MM.1S (cell line): ENCODE data around the gene FAM114A2.

ENCODE experiments used
- DNase-seq: peaks from one replicate; pipeline ENCODE4 v3.0.0-alpha.2; 2015
- H2AFZ ChIP-seq: fragments of 300-600 bp; sonication (generic); 2 replicates; pipeline ENCODE4 v1.6.0; 2016; ENCODE audit warnings: antibody characterized with exemption, low read length
- H3F3A ChIP-seq: fragments of 300-600 bp; sonication (generic); 2 replicates; pipeline ENCODE4 v1.6.1; 2016; ENCODE audit warnings: mild to moderate bottlenecking, antibody characterized with exemption, low read length, moderate library complexity, mixed read lengths; ENCODE audit not compliant: insufficient read depth
- H3K27ac ChIP-seq: fragments of 300-600 bp; sonication (generic); 2 replicates; pipeline ENCODE4 v1.5.1; 2016; ENCODE audit warnings: mild to moderate bottlenecking, low read length
- H3K27me3 ChIP-seq: fragments of 300-600 bp; sonication (generic); replicated peaks from 2 replicates; pipeline ENCODE4 v1.6.0; 2016; ENCODE audit warnings: low read length; ENCODE audit not compliant: insufficient read depth
- H3K36me3 ChIP-seq: fragments of 300-600 bp; sonication (generic); replicated peaks from 2 replicates; pipeline ENCODE4 v1.6.1; 2016; ENCODE audit warnings: mild to moderate bottlenecking, low read length, mixed read lengths; ENCODE audit not compliant: insufficient read depth
- H3K4me1 ChIP-seq: fragments of 300-600 bp; sonication (generic); 2 replicates; pipeline ENCODE4 v1.6.1; 2016; ENCODE audit warnings: low read length, mixed read lengths
- H3K4me2 ChIP-seq: fragments of 300-600 bp; sonication (generic); 2 replicates; pipeline ENCODE4 v1.6.0; 2016; ENCODE audit warnings: low read depth, low read length
- H3K4me3 ChIP-seq: fragments of 300-600 bp; sonication (generic); 2 replicates; pipeline ENCODE4 v1.5.1; 2016; ENCODE audit warnings: low read length, mixed read lengths
- H3K79me2 ChIP-seq: fragments of 300-600 bp; sonication (generic); 2 replicates; pipeline ENCODE4 v1.6.1; 2016; ENCODE audit warnings: mixed run types, low read length, mixed read lengths
- H3K9ac ChIP-seq: fragments of 300-600 bp; sonication (generic); 2 replicates; pipeline ENCODE4 v1.6.1; 2016; ENCODE audit warnings: low read length, mixed read lengths
- H3K9me2 ChIP-seq: fragments of 300-600 bp; sonication (generic); replicated peaks from 2 replicates; pipeline ENCODE4 v1.6.1; 2016; ENCODE audit warnings: mild to moderate bottlenecking, low read length, mixed read lengths; ENCODE audit not compliant: insufficient read depth
- H3K9me3 ChIP-seq: fragments of 300-600 bp; sonication (generic); replicated peaks from 2 replicates; pipeline ENCODE4 v1.6.1; 2016; ENCODE audit warnings: mild to moderate bottlenecking, low read length, mixed read lengths; ENCODE audit not compliant: insufficient read depth
- H4K20me1 ChIP-seq: fragments of 300-600 bp; sonication (generic); 2 replicates; pipeline ENCODE4 v1.6.1; 2016; ENCODE audit warnings: mild to moderate bottlenecking, low read length, moderate library complexity, mixed read lengths; ENCODE audit not compliant: insufficient read depth
- EZH2 ChIP-seq: fragments of 300-600 bp; sonication (generic); optimal IDR thresholded peaks from 2 replicates; pipeline ENCODE3; 2017; ENCODE audit warnings: low read depth, mild to moderate bottlenecking, antibody characterized with exemption, low read length, mixed read lengths
- EZH2phosphoT487 ChIP-seq: fragments of 300-600 bp; sonication (generic); IDR thresholded peaks from 2 replicates; pipeline ENCODE4 v1.6.1; 2018; ENCODE audit warnings: antibody characterized with exemption, low read length
- TF ChIP-seq, protein P1 (sequence below): fragments of 300-600 bp; sonication (generic); IDR thresholded peaks from 2 replicates; pipeline ENCODE4 v1.5.1; 2016; ENCODE audit warnings: antibody characterized with exemption, low read length, mixed read lengths

The FAM114A2 gene

DNA sequence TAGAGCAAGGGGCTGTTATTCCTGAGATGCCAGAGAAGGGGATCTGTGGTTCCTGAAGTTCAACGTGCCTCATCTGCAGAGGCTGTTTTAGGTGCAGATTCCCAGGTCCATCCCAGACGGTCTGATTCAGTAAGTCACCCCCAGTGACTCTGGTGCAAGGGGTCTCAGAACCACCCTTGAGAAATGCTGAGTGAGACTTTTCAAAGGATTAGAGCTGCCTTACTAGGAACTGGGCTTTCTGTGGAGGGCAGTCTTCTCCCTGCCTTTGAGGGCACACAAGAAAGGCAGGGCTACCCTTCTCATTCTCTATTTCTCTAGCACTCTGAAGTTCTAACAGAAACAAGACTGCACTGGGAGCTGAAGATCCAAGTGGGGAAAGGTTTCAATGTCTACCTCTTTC is 66.5 kb downstream of the FAM114A2 start:
- no peak overlapping the region for H3K9ac ChIP-seq
- no peak overlapping the region for H2AFZ ChIP-seq
- no peaks in the 10 kb centered on the region for H3K9me2 ChIP-seq
- H3F3A ChIP-seq = no peaks in the 10 kb centered on the region
- TF ChIP-seq EZH2 = no peak
- TF ChIP-seq EZH2phosphoT487 = no peak
- TF ChIP-seq, protein P1, sequence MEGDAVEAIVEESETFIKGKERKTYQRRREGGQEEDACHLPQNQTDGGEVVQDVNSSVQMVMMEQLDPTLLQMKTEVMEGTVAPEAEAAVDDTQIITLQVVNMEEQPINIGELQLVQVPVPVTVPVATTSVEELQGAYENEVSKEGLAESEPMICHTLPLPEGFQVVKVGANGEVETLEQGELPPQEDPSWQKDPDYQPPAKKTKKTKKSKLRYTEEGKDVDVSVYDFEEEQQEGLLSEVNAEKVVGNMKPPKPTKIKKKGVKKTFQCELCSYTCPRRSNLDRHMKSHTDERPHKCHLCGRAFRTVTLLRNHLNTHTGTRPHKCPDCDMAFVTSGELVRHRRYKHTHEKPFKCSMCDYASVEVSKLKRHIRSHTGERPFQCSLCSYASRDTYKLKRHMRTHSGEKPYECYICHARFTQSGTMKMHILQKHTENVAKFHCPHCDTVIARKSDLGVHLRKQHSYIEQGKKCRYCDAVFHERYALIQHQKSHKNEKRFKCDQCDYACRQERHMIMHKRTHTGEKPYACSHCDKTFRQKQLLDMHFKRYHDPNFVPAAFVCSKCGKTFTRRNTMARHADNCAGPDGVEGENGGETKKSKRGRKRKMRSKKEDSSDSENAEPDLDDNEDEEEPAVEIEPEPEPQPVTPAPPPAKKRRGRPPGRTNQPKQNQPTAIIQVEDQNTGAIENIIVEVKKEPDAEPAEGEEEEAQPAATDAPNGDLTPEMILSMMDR = no peak
- H3K27me3 ChIP-seq = no peaks in the 10 kb centered on the region
- DNase-seq = no peak
- no peaks in the 10 kb centered on the region for H4K20me1 ChIP-seq
- no peaks in the 10 kb centered on the region for H3K36me3 ChIP-seq
- H3K79me2 ChIP-seq = no peaks in the 10 kb centered on the region
- no peak overlapping the region for H3K4me2 ChIP-seq
- no peak overlapping the region for H3K4me3 ChIP-seq
- H3K4me1 ChIP-seq = no peaks in the 10 kb centered on the region
- no peaks in the 10 kb centered on the region for H3K9me3 ChIP-seq
- H3K27ac ChIP-seq = no peak overlapping the region

DNA sequence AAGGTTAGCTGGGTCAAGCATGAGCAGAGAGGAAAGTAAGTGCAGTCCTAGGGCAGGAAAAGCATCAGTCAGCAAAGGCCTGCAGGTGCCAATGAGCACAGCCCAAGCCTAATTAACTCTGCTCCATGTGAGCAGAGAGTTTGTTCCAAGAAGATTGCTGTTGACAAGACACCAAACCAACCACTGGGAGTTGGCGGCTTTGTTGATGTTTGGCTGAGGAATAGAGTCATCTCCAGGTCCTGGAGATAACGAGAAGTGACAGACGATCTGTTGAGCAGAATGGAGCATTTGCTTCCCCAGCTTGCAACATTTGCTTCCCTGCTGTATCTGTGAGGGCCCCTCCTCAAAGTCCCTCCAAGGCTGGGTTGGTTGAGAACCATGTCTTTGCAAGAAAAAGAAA is 68.2 kb downstream of the FAM114A2 start:
- Histone ChIP-seq H4K20me1 (no peaks in the 10 kb centered on the region), H3K36me3 (no peaks in the 10 kb centered on the region), H3K4me3 (no peak overlapping the region), H3K9me3 (no peaks in the 10 kb centered on the region), H3K4me2 (no peak overlapping the region), H3K9me2 (no peaks in the 10 kb centered on the region), H3K27ac (no peak overlapping the region), H3K9ac (no peak overlapping the region), H3K79me2 (no peaks in the 10 kb centered on the region), H3K27me3 (no peaks in the 10 kb centered on the region), H3F3A (no peaks in the 10 kb centered on the region), H3K4me1 (no peaks in the 10 kb centered on the region), H2AFZ (no peak overlapping the region)
- DNase-seq = no peak
- TF ChIP-seq, protein P1 = no peak
- no peak for TF ChIP-seq EZH2phosphoT487
- TF ChIP-seq EZH2 = no peak

DNA sequence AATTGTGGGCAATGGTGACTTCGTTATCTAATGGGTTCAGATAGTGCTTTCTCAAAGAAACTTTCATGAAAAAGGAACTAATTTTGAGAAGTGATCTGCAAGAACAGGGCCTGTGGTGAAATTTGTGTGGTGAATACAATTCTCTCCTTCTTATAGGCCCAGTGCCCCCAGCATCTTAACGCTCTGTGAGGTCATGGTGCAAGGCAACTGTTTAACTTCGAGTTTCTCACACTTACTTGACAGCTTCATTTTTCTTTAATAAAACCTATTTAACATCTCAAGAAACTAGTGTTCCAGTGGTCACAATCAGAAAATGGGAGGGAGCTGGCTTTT is 69.2 kb downstream of the FAM114A2 start:
- no peaks in the 10 kb centered on the region for H3F3A ChIP-seq
- no peaks in the 10 kb centered on the region for H3K27me3 ChIP-seq
- H3K36me3 ChIP-seq = no peaks in the 10 kb centered on the region
- H3K4me2 ChIP-seq = no peak overlapping the region
- no peak overlapping the region for H3K4me3 ChIP-seq
- H3K4me1 ChIP-seq = no peaks in the 10 kb centered on the region
- no peaks in the 10 kb centered on the region for H3K9me3 ChIP-seq
- no peak overlapping the region for H2AFZ ChIP-seq
- no peak for TF ChIP-seq EZH2phosphoT487
- TF ChIP-seq EZH2 = no peak
- TF ChIP-seq, protein P1 = no peak
- H3K27ac ChIP-seq = no peak overlapping the region
- H3K79me2 ChIP-seq = no peaks in the 10 kb centered on the region
- no peak overlapping the region for H3K9ac ChIP-seq
- H3K9me2 ChIP-seq = no peaks in the 10 kb centered on the region
- no peaks in the 10 kb centered on the region for H4K20me1 ChIP-seq
- no peak for DNase-seq
